ENCODE measurements around the gene PLCB1.

DNA sequence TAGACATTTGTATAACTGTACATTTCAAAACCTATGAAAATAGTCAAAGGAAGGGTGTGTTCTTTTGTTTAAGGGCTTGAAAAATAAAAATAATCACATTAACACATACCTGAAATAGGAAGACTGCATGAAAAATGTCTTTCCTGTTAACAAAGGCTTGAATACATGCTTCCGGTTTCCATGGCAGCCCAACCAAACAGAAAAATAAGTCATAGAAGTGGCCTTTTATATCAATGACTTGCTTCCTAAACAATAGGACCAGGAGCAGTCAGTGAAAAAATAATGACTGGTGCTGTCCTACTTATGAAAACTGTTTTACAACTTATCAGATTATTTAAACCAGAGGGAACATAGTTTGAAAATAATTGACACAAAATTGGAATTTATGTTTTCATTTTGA, 524.3 kb downstream of the PLCB1 start:
- TF ChIP-seq POLR2AphosphoS5 (IDR thresholded peaks at IDR 0.05), result no peak
- TF ChIP-seq, protein P1, sequence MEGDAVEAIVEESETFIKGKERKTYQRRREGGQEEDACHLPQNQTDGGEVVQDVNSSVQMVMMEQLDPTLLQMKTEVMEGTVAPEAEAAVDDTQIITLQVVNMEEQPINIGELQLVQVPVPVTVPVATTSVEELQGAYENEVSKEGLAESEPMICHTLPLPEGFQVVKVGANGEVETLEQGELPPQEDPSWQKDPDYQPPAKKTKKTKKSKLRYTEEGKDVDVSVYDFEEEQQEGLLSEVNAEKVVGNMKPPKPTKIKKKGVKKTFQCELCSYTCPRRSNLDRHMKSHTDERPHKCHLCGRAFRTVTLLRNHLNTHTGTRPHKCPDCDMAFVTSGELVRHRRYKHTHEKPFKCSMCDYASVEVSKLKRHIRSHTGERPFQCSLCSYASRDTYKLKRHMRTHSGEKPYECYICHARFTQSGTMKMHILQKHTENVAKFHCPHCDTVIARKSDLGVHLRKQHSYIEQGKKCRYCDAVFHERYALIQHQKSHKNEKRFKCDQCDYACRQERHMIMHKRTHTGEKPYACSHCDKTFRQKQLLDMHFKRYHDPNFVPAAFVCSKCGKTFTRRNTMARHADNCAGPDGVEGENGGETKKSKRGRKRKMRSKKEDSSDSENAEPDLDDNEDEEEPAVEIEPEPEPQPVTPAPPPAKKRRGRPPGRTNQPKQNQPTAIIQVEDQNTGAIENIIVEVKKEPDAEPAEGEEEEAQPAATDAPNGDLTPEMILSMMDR (IDR thresholded peaks at IDR 0.05), result no peak

All from esophagus muscularis mucosa (tissue), 3 donors.